Mucosa of stomach (tissue), 1 donor: ENCODE measurements around the gene QRICH1.

ENCODE experiments used
- H3K27me3 ChIP-seq: one replicate; pipeline ENCODE4 v1.7.0; 2013; ENCODE audit warnings: mild to moderate bottlenecking, low read length; ENCODE audit not compliant: control insufficient read depth, insufficient read depth
- H3K36me3 ChIP-seq: one replicate; pipeline ENCODE4 v1.7.0; 2013; ENCODE audit warnings: low read length; ENCODE audit not compliant: control insufficient read depth, insufficient read depth
- H3K4me1 ChIP-seq: one replicate; pipeline ENCODE4 v1.7.0; 2013; ENCODE audit warnings: mild to moderate bottlenecking, low read length; ENCODE audit not compliant: control insufficient read depth, insufficient read depth
- H3K4me3 ChIP-seq: one replicate; pipeline ENCODE4 v1.7.0; 2013; ENCODE audit warnings: low read length
- H3K9ac ChIP-seq: one replicate; pipeline ENCODE4 v1.7.0; 2013; ENCODE audit warnings: mild to moderate bottlenecking, low read length, moderate library complexity
- H3K9me3 ChIP-seq: one replicate; pipeline ENCODE4 v1.7.0; 2013; ENCODE audit warnings: mild to moderate bottlenecking, low read length, moderate library complexity; ENCODE audit not compliant: control insufficient read depth
- donor health status: Pancreatic carcinoma.

Gene QRICH1

GRCh38 chr3:48997102-48997635 is 96.7 kb downstream of the QRICH1 start:
- Histone ChIP-seq H3K4me3 (no peak overlapping the region), H3K4me1 (no peaks in the 10 kb centered on the region), H3K9ac (peak overlapping the region; percentile 25), H3K36me3 (no peaks in the 10 kb centered on the region), H3K27me3 (no peaks in the 10 kb centered on the region), H3K9me3 (no peaks in the 10 kb centered on the region)

GRCh38 chr3:48996640-48997039 is 97.2 kb downstream of the QRICH1 start:
- Histone ChIP-seq H3K36me3 (no peaks in the 10 kb centered on the region), H3K27me3 (no peaks in the 10 kb centered on the region), H3K4me3 (no peak overlapping the region), H3K4me1 (peaks cover 1% of the 10 kb centered on the region), H3K9ac (no peak overlapping the region), H3K9me3 (no peaks in the 10 kb centered on the region)

- no peaks in the 10 kb centered on the region for H3K27me3 ChIP-seq
- no peaks in the 10 kb centered on the region for H3K9me3 ChIP-seq
- H3K4me3 ChIP-seq: no peak overlapping the region
- H3K4me1 ChIP-seq: peaks cover 19% of the 10 kb centered on the region
- no peaks in the 10 kb centered on the region for H3K36me3 ChIP-seq
- H3K9ac ChIP-seq: no peak overlapping the region
These were observed 100.0 kb downstream of the QRICH1 start for GRCh38 chr3:48993834-48994233.

GRCh38 chr3:48991851-48992545 is 101.9 kb downstream of the QRICH1 start:
- Histone ChIP-seq H3K9me3 (no peaks in the 10 kb centered on the region), H3K9ac (peak overlapping the region; percentile 86), H3K27me3 (no peaks in the 10 kb centered on the region), H3K4me1 (peaks cover 20% of the 10 kb centered on the region), H3K36me3 (no peaks in the 10 kb centered on the region), H3K4me3 (no peak overlapping the region)

GRCh38 chr3:48990636-48991469 is 103.0 kb downstream of the QRICH1 start:
- Histone ChIP-seq H3K36me3 (no peaks in the 10 kb centered on the region), H3K4me3 (peak overlapping the region; percentile 43), H3K4me1 (peaks cover 20% of the 10 kb centered on the region), H3K9me3 (no peaks in the 10 kb centered on the region), H3K27me3 (no peaks in the 10 kb centered on the region), H3K9ac (peak overlapping the region; percentile 86)

- H3K36me3 ChIP-seq: no peaks in the 10 kb centered on the region
These were observed 103.9 kb downstream of the QRICH1 start, which contains the start of gene P4HTM for GRCh38 chr3:48989796-48990635. Gene P4HTM, plus strand, starts transcription at chr3:48990241. Its CDS starts 16 bp downstream, at chr3:48990257.

GRCh38 chr3:48989126-48989795 is 104.6 kb downstream of the QRICH1 start:
- peak overlapping the region; percentile 43 for H3K4me3 ChIP-seq
- H3K9me3 ChIP-seq: no peaks in the 10 kb centered on the region
- no peaks in the 10 kb centered on the region for H3K27me3 ChIP-seq
- peak overlapping the region; percentile 86 for H3K9ac ChIP-seq
- H3K36me3 ChIP-seq: no peaks in the 10 kb centered on the region
- H3K4me1 ChIP-seq: peaks cover 20% of the 10 kb centered on the region

More at GRCh38 chr3:48989796-48990635, 103.9 kb downstream of the QRICH1 start, which contains the start of gene P4HTM:
- no peaks in the 10 kb centered on the region for H3K9me3 ChIP-seq
- H3K9ac ChIP-seq: peak within 1 kb of the TSS; percentile 86
- no peaks in the 10 kb centered on the region for H3K27me3 ChIP-seq
- peaks cover 20% of the 10 kb centered on the region for H3K4me1 ChIP-seq
- H3K4me3 ChIP-seq: peak within 1 kb of the TSS; percentile 43

- H3K9ac ChIP-seq: no peak overlapping the region
- peaks cover 12% of the 10 kb centered on the region for H3K4me1 ChIP-seq
- no peaks in the 10 kb centered on the region for H3K9me3 ChIP-seq
- no peaks in the 10 kb centered on the region for H3K27me3 ChIP-seq
- H3K4me3 ChIP-seq: no peak overlapping the region
- peaks cover 6% of the 10 kb centered on the region for H3K36me3 ChIP-seq
These were observed 108.0 kb downstream of the QRICH1 start for GRCh38 chr3:48985831-48986376.

GRCh38 chr3:48984663-48985062 is 109.2 kb downstream of the QRICH1 start:
- peaks cover 13% of the 10 kb centered on the region for H3K36me3 ChIP-seq
- H3K4me3 ChIP-seq: no peak overlapping the region
- H3K4me1 ChIP-seq: peaks cover 9% of the 10 kb centered on the region
- no peak overlapping the region for H3K9ac ChIP-seq
- H3K27me3 ChIP-seq: no peaks in the 10 kb centered on the region
- H3K9me3 ChIP-seq: no peaks in the 10 kb centered on the region

- no peak overlapping the region for H3K9ac ChIP-seq
These were observed 110.8 kb downstream of the QRICH1 start for GRCh38 chr3:48983096-48983495.

GRCh38 chr3:48982686-48983085 is 111.2 kb downstream of the QRICH1 start:
- H3K4me3 ChIP-seq: no peak overlapping the region
- H3K36me3 ChIP-seq: peaks cover 13% of the 10 kb centered on the region
- no peaks in the 10 kb centered on the region for H3K9me3 ChIP-seq
- no peak overlapping the region for H3K9ac ChIP-seq
- H3K4me1 ChIP-seq: no peaks in the 10 kb centered on the region
- no peaks in the 10 kb centered on the region for H3K27me3 ChIP-seq

More at GRCh38 chr3:48983096-48983495, 110.8 kb downstream of the QRICH1 start:
- H3K27me3 ChIP-seq: no peaks in the 10 kb centered on the region
- no peaks in the 10 kb centered on the region for H3K9me3 ChIP-seq
- peaks cover 13% of the 10 kb centered on the region for H3K36me3 ChIP-seq
- no peaks in the 10 kb centered on the region for H3K4me1 ChIP-seq
- H3K4me3 ChIP-seq: no peak overlapping the region
